ACHN (cell line): ENCODE results near the gene CST5.
"Not testable (repeated sequence)": the region's sequence is repeated elsewhere in the genome, so short reads cannot be mapped to it uniquely, and the experiment has no call there.

ENCODE experiments used
- DNase-seq: peaks from one replicate; pipeline ENCODE4 v3.0.0-alpha.2; 2015
- in situ Hi-C: cut with HindIII; loops from 2 replicates; pipeline ENCODE4 v1.10.0; 2017; ENCODE audit warnings: low sequenced_read_pairs, low pct_ligation_motif_present, low pct_unique_long_range_greater_than_20kb

CST5 gene

GRCh38 chr20:23907579-23907978, 28.0 kb upstream of the CST5 start:
- DNase-seq, result no peak
- in situ Hi-C loops, result no loop called here

GRCh38 chr20:23902396-23902795, 22.8 kb upstream of the CST5 start:
- DNase-seq, in situ Hi-C loops: not testable (repeated sequence)

GRCh38 chr20:23890867-23891266, 11.3 kb upstream of the CST5 start:
- DNase-seq, in situ Hi-C loops: not testable (repeated sequence)

- in situ Hi-C loops, result no loop called here
Measured at GRCh38 chr20:23889775-23890187, 10.2 kb upstream of the CST5 start.

GRCh38 chr20:23887856-23888255, 8.3 kb upstream of the CST5 start:
- DNase-seq, result no peak
- in situ Hi-C loops, result no loop called here

More at GRCh38 chr20:23889775-23890187, 10.2 kb upstream of the CST5 start:
- peak; percentile 35 for DNase-seq

GRCh38 chr20:23884771-23885162, 5.2 kb upstream of the CST5 start:
- in situ Hi-C loops, result no loop called here
- no peak for DNase-seq

GRCh38 chr20:23884136-23884770, 4.7 kb upstream of the CST5 start:
- in situ Hi-C loops, result no loop called here
- no peak for DNase-seq

- in situ Hi-C loops, result no loop called here
Measured at GRCh38 chr20:23881371-23881770, 1.8 kb upstream of the CST5 start.

GRCh38 chr20:23880417-23880816, 869 bp upstream of the CST5 start:
- in situ Hi-C loops, result no loop called here
- no peak for DNase-seq

More at GRCh38 chr20:23881371-23881770, 1.8 kb upstream of the CST5 start:
- no peak for DNase-seq

- in situ Hi-C loops, result no loop called here
Measured at GRCh38 chr20:23879811-23880374, 345 bp upstream of the CST5 start.

GRCh38 chr20:23878787-23879186, 761 bp downstream of the CST5 start:
- no peak for DNase-seq
- in situ Hi-C loops, result no loop called here

More at GRCh38 chr20:23879811-23880374, 345 bp upstream of the CST5 start:
- DNase-seq, result no peak

- in situ Hi-C loops, result not testable (repeated sequence)
Measured at GRCh38 chr20:23878016-23878542, 1.5 kb downstream of the CST5 start.

GRCh38 chr20:23877524-23877923, 2.0 kb downstream of the CST5 start:
- no peak for DNase-seq
- in situ Hi-C loops, result no loop called here

More at GRCh38 chr20:23878016-23878542, 1.5 kb downstream of the CST5 start:
- not testable (repeated sequence) for DNase-seq

GRCh38 chr20:23875606-23876237, 3.8 kb downstream of the CST5 start:
- in situ Hi-C loops, result no loop called here

GRCh38 chr20:23874747-23875146, 4.8 kb downstream of the CST5 start:
- in situ Hi-C loops, result no loop called here
- no peak for DNase-seq

More at GRCh38 chr20:23875606-23876237, 3.8 kb downstream of the CST5 start:
- DNase-seq, result no peak

- no peak for DNase-seq
- in situ Hi-C loops, result no loop called here
Measured at GRCh38 chr20:23873370-23874015, 6.1 kb downstream of the CST5 start.

- DNase-seq, result no peak
- in situ Hi-C loops, result no loop called here
Measured at GRCh38 chr20:23872065-23872464, 7.5 kb downstream of the CST5 start.

GRCh38 chr20:23870461-23870860, 9.1 kb downstream of the CST5 start:
- in situ Hi-C loops, result no loop called here
- no peak for DNase-seq

GRCh38 chr20:23869520-23869919, 10.0 kb downstream of the CST5 start:
- no peak for DNase-seq
- in situ Hi-C loops, result no loop called here
